PC-9 (cell line): Measurements from ENCODE around the gene GFI1. TPM values are rescaled to one million over a fixed set of nuclear protein-coding genes. Genes with fewer than 3 reads are reported as not detected.

ENCODE experiments used
- BruUV-seq: library from RNA; stranded (reverse); fragments of 400-500 nt; replicated peaks from 2 replicates; lab custom pipeline; 2021; lab: Mats Ljungman, UMichigan
- CTCF ChIA-PET: fragments of 300-600 bp; sonication (Branson Sonifier 250); formaldehyde crosslinking; loops from one replicate; lab custom pipeline; 2022; ENCODE audit warnings: antibody characterized with exemption; lab: Charles Lee
- POLR2A ChIA-PET: fragments of 300-600 bp; sonication (Branson Sonifier 250); formaldehyde crosslinking; loops from one replicate; lab custom pipeline; 2022; ENCODE audit warnings: antibody characterized with exemption; ENCODE audit not compliant: unreplicated experiment; lab: Charles Lee
- DNase-seq, 2 experiments: peaks; one replicate each; pipeline versions ENCODE4 v3.0.0 to v3.0.0-alpha.2; 2015 to 2022; ENCODE audit warnings: mixed read lengths in 1 of 2
- H2AFZ ChIP-seq: fragments of 200-600 bp; sonication (generic); 2 replicates; pipeline ENCODE4 v1.8.1; 2017; ENCODE audit warnings: antibody characterized with exemption
- H3F3A ChIP-seq: fragments of 200-600 bp; sonication (generic); 2 replicates; pipeline ENCODE4 v1.8.1; 2017; ENCODE audit warnings: antibody characterized with exemption, mild to moderate bottlenecking, low read depth; ENCODE audit not compliant: insufficient read depth
- H3K27ac ChIP-seq: fragments of 200-600 bp; sonication (generic); 2 replicates; pipeline ENCODE4 v1.6.1; 2016; ENCODE audit warnings: mixed run types
- H3K27me3 ChIP-seq: fragments of 200-600 bp; sonication (generic); 2 replicates; pipeline ENCODE4 v1.6.1; 2016; ENCODE audit warnings: low read depth, mixed run types; ENCODE audit not compliant: insufficient read depth
- H3K36me3 ChIP-seq: fragments of 200-600 bp; sonication (generic); 2 replicates; pipeline ENCODE4 v1.6.1; 2016; ENCODE audit warnings: low read depth, mixed run types
- H3K4me1 ChIP-seq: fragments of 200-600 bp; sonication (generic); replicated peaks from 2 replicates; pipeline ENCODE4 v1.6.1; 2016; ENCODE audit warnings: mixed run types; ENCODE audit not compliant: insufficient read depth
- H3K4me2 ChIP-seq: fragments of 200-600 bp; sonication (generic); 2 replicates; pipeline ENCODE4 v1.6.1; 2017; ENCODE audit warnings: mixed run types
- H3K4me3 ChIP-seq: fragments of 200-600 bp; sonication (generic); 2 replicates; pipeline ENCODE4 v1.6.1; 2016; ENCODE audit warnings: mixed run types
- H3K79me2 ChIP-seq: fragments of 200-600 bp; sonication (generic); 2 replicates; pipeline ENCODE4 v1.6.1; 2017; ENCODE audit warnings: low read depth, mixed run types
- H3K9me2 ChIP-seq: fragments of 200-600 bp; sonication (generic); 2 replicates; pipeline ENCODE4 v1.8.1; 2017; ENCODE audit warnings: mild to moderate bottlenecking; ENCODE audit not compliant: insufficient read depth
- H3K9me3 ChIP-seq: fragments of 200-600 bp; sonication (generic); 2 replicates; pipeline ENCODE4 v1.8.1; 2016; ENCODE audit warnings: low read depth; ENCODE audit not compliant: insufficient read depth
- H4K20me1 ChIP-seq: fragments of 200-600 bp; sonication (generic); 2 replicates; pipeline ENCODE4 v1.8.1; 2017; ENCODE audit not compliant: insufficient read depth
- CTCF ChIP-seq: fragments of 200-600 bp; sonication (generic); conservative IDR thresholded peaks from 2 replicates; pipeline ENCODE4 v1.6.1; 2017; ENCODE audit warnings: mixed run types, antibody characterized with exemption, mild to moderate bottlenecking, moderate library complexity
- EZH2 ChIP-seq: fragments of 200-600 bp; sonication (generic); IDR thresholded peaks from 2 replicates; pipeline ENCODE4 v1.8.0; 2017; ENCODE audit warnings: antibody characterized with exemption, low read depth
- intact Hi-C: fragments of 100-400 bp; cut with micrococcal nuclease; formaldehyde crosslinking; loops from one replicate; pipeline ENCODE4 v1.10.0; 2022; ENCODE audit not compliant: unreplicated experiment
- total RNA-seq: library from RNA; stranded (reverse); gene quantifications from 2 replicates; pipeline ENCODE4 v1.2.3, GENCODE V29; 2021

The GFI1 gene
- total RNA-seq, 1 experiment from 2014 or later: 0.35 TPM

GRCh38 chr1:92478393-92478792 lies 8.3 kb downstream of the GFI1 start:
- Histone ChIP-seq H3K4me1 (no peaks in the 10 kb centered on the region), H3K9me3 (peaks cover 4% of the 10 kb centered on the region; the same call in 1 of the 2 replicates), H3F3A (no peaks in the 10 kb centered on the region), H3K79me2 (no peaks in the 10 kb centered on the region), H3K9me2 (no peaks in the 10 kb centered on the region), H3K4me2 (no peak overlapping the region), H4K20me1 (no peaks in the 10 kb centered on the region), H3K4me3 (no peak overlapping the region), H3K27me3 (peaks cover 9% of the 10 kb centered on the region; the same call in 1 of the 2 replicates), H3K27ac (no peak overlapping the region), H3K36me3 (no peaks in the 10 kb centered on the region), H2AFZ (no peak overlapping the region)
- intact Hi-C loops: no loop called here
- ChIA-PET POLR2A (no interaction called here), CTCF (no interaction called here)
- BruUV-seq: no TSS peak
- TF ChIP-seq EZH2 (no peak), CTCF (no peak)
- no peak for DNase-seq

GRCh38 chr1:92476071-92476631 lies 10.6 kb downstream of the GFI1 start:
- POLR2A ChIA-PET: no interaction called here
- H3K36me3 ChIP-seq: no peaks in the 10 kb centered on the region
- H3K27ac ChIP-seq: no peak overlapping the region
- H3K27me3 ChIP-seq: no peaks in the 10 kb centered on the region
- H3K4me1 ChIP-seq: no peaks in the 10 kb centered on the region
- BruUV-seq: no TSS peak
- H2AFZ ChIP-seq: no peak overlapping the region
- H3K79me2 ChIP-seq: no peaks in the 10 kb centered on the region
- TF ChIP-seq EZH2 (no peak), CTCF (no peak)
- H3K4me3 ChIP-seq: no peak overlapping the region
- H3K4me2 ChIP-seq: no peak overlapping the region
- H3K9me3 ChIP-seq: peaks cover 4% of the 10 kb centered on the region; the same call in 1 of the 2 replicates
- H3F3A ChIP-seq: no peaks in the 10 kb centered on the region
- H3K9me2 ChIP-seq: no peaks in the 10 kb centered on the region
- no peaks in the 10 kb centered on the region for H4K20me1 ChIP-seq
- CTCF ChIA-PET: no interaction called here
- no peak for DNase-seq
- intact Hi-C loops: no loop called here

GRCh38 chr1:92475029-92475428 lies 11.7 kb downstream of the GFI1 start:
- no peaks in the 10 kb centered on the region for H3K79me2 ChIP-seq
- no peak overlapping the region for H2AFZ ChIP-seq
- H3K4me2 ChIP-seq: no peak overlapping the region
- no peaks in the 10 kb centered on the region for H3K36me3 ChIP-seq
- no peaks in the 10 kb centered on the region for H3K27me3 ChIP-seq
- no peak overlapping the region for H3K4me3 ChIP-seq
- TF ChIP-seq EZH2 (no peak), CTCF (no peak)
- intact Hi-C loops: no loop called here
- ChIA-PET POLR2A (no interaction called here), CTCF (no interaction called here)
- DNase-seq: no peak
- H3K4me1 ChIP-seq: no peaks in the 10 kb centered on the region
- H4K20me1 ChIP-seq: no peaks in the 10 kb centered on the region
- no peaks in the 10 kb centered on the region for H3K9me2 ChIP-seq
- no peaks in the 10 kb centered on the region for H3F3A ChIP-seq
- no peak overlapping the region for H3K27ac ChIP-seq
- peaks cover 4% of the 10 kb centered on the region; the same call in 1 of the 2 replicates for H3K9me3 ChIP-seq
- no TSS peak for BruUV-seq
